Bone marrow (tissue), 2 donors: ENCODE measurements around the gene COBLL1.

Source experiments
- DNase-seq, 2 donors: peaks; one replicate each; lab custom pipeline; 2025; lab: John Stamatoyannopoulos, UW

COBLL1 gene

GRCh38 chr2:164677271-164677670 lies 164.4 kb downstream of the COBLL1 start:
- no peak for DNase-seq

DNA sequence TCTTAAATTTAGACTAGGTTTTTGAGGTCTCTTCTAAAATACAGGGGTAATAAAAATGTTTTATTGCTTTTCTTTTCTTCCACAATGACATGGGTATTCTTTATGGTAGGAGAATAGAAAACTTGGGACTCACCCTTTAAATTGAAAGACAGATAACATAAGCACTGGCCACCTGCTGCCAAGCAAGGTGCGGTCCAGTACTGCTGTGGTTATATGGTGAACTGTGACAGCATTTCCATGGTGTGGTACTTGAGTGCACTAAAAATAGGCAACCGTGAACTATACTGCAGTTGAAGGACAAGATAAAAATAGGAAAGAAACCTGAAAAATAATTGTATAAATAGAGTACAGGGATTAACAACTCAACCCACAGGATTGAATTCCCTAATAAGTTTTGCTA lies 165.9 kb downstream of the COBLL1 start:
- DNase-seq: no peak

- no peak for DNase-seq
Measured at GRCh38 chr2:164675027-164675426, 166.6 kb downstream of the COBLL1 start.

GRCh38 chr2:164671664-164672396 lies 169.8 kb downstream of the COBLL1 start:
- DNase-seq: no peak

- DNase-seq: no peak
Measured at GRCh38 chr2:164669291-164669690, 172.3 kb downstream of the COBLL1 start.

GRCh38 chr2:164667566-164667965 lies 174.1 kb downstream of the COBLL1 start:
- DNase-seq: no peak

DNA sequence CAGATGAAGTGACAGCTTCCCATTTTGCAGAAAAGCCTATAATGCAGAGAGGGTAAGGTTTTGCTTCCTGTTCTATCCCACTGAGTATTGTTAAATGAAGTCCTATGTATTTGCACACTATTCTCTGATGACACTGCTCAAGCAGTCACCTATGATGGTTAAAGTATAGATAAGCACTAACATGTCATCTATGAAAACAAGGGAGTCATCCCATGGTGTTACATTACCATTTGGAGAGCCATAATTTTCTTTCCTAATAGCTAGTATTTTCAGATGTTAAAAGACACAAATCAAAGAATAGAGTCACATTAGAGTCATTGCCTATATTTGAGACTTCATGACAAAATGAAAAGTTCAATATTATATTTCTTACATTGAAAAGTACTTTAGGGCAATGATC lies 177.6 kb downstream of the COBLL1 start:
- no peak for DNase-seq

DNA sequence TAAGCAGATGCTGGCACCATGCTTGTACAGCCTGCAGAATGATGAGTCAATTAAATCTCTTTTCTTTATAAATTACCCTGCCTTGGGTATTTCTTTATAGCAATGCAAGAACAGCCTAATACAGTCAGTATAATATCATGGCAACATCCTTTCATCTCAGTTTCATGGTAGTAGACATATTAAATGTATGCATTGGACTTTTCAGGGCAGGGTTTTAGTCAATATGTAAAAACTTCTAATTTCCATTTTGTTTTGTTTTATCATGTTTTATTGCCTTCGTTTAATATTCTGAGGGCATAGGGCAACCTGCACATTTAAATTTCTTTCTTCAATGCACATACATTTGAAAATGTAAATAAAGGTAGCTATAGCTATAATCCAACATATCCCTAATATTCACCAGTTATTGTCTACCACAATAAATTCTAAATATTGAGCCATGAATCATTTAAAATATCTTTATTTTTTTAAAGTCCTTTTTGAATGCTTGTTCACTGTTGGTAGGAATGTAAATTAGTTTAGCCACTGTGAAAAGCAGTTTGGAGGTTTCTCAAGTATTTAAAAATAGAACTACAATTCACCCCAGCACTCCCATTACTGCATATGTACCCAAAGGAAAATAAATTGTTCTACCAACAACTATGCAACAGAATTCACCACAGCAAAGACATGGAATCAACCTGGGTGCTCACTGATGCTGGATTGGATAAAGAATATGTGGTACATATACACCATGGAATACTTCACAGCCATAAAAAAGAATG lies 178.6 kb downstream of the COBLL1 start:
- DNase-seq: no peak

DNA sequence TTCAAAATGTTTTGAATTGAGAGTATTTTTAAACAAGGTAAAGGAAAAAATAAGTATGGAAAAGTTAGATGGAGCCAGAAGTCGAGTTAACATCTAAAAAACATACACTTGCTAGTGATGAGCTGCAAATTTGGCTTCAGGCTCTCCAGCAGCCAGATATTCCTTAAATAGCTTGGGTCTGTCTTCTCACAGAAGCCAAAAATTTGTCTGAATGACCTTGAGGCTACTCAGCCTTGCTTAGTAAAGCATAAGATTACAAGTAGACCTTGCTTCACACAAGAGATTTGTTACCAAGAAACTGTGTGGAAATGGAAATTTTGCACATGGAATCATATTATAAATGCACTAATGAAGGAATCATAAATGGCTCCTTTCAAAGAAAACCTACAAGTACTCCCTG lies 179.6 kb downstream of the COBLL1 start:
- DNase-seq: no peak

- no peak for DNase-seq
Measured at GRCh38 chr2:164661349-164661748, 180.3 kb downstream of the COBLL1 start.

GRCh38 chr2:164657129-164657528 lies 184.5 kb downstream of the COBLL1 start:
- DNase-seq: no peak

DNA sequence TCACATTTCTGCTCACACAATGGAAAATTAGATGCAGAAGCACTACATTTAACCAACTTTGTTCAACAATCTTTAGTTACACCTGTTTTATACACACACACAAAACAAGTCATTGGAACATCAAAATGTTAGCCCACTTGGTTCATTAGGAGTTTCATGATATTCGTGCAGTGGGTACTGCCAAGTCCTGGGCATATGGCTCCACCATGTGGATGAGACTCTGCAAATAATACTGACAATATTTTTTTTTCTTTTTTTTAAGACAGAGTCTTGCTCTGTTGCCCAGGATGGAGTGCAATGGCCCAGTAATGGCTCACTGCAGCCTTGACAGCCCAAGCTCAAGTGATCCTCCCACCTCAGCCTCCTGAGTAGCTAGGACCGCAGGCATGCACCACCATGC lies 185.9 kb downstream of the COBLL1 start:
- no peak for DNase-seq

DNA sequence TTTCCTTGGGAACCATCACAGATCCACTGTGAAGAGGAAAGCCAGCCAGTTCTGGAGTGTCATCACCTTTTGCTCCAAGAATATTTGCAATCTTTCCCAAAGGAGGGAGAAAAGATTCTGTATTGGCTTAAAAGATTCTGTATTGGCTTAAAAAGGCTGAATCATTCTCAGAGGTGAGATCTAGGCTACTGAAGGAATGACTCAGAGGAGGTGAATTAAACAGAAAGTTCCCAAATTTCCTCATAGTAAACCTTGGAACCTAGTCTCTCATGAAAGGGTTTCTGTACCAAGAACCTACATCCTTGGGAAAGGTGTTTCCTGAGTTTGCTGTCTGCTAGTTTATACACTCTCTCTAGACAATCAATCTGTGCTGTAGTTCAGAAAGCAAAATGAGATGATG lies 186.3 kb downstream of the COBLL1 start:
- DNase-seq: no peak

DNA sequence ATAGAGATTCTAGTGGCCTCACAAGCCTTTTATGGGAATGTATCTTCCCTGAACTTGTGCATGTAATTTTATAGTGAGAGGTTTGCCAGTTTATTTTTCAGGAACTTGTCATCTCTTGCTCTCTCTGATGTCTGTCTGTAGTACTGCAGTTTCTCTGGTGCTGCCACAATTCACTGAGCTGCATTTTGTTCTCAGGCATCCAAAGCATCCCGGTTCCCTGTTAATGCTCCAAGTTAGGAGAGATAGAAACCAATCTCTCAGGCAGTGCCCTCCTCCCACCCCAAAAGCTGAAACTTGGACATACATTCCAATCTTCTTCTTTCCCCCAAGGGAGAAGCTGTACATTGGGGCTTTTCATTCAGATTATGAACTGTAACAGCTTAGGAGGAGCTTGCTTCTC lies 190.3 kb downstream of the COBLL1 start:
- DNase-seq: no peak

- no peak for DNase-seq
Measured at GRCh38 chr2:164644036-164644700, 197.5 kb downstream of the COBLL1 start.

- no peak for DNase-seq
Measured at GRCh38 chr2:164642946-164643555, 198.6 kb downstream of the COBLL1 start.

- DNase-seq: no peak
Measured at GRCh38 chr2:164642268-164642667, 199.4 kb downstream of the COBLL1 start.
